Measurements from ENCODE around the gene MAF.

Gene MAF

GRCh38 chr16:79607587-79607986 is 7.0 kb upstream of the MAF start:
- DNase-seq (ENCODE audit: low read depth) = peak; percentile 29
- no peak for TF ChIP-seq CTCF (IDR thresholded peaks at IDR 0.05; ENCODE audit: control insufficient read depth, insufficient read depth, low read depth, low read length, missing control alignments)

GRCh38 chr16:79605999-79606398 is 5.5 kb upstream of the MAF start:
- no peak for DNase-seq (ENCODE audit: low read depth)
- no peak for TF ChIP-seq CTCF (IDR thresholded peaks at IDR 0.05; ENCODE audit: control insufficient read depth, insufficient read depth, low read depth, low read length, missing control alignments)
- H3K4me3 ChIP-seq (ENCODE audit: control insufficient read depth, low read depth, low read length) = no peak overlapping the region

More at GRCh38 chr16:79607587-79607986, 7.0 kb upstream of the MAF start:
- H3K4me3 ChIP-seq (ENCODE audit: control insufficient read depth, low read depth, low read length) = no peak overlapping the region

- no peak overlapping the region for H3K4me3 ChIP-seq (ENCODE audit: control insufficient read depth, low read depth, low read length)
- no peak for DNase-seq (ENCODE audit: low read depth)
- TF ChIP-seq CTCF (IDR thresholded peaks at IDR 0.05; ENCODE audit: control insufficient read depth, insufficient read depth, low read depth, low read length, missing control alignments) = no peak
These were observed 2.5 kb upstream of the MAF start for GRCh38 chr16:79603055-79603454.

GRCh38 chr16:79602628-79603014 is 2.1 kb upstream of the MAF start:
- DNase-seq (ENCODE audit: low read depth) = no peak
- H3K4me3 ChIP-seq (ENCODE audit: control insufficient read depth, low read depth, low read length) = no peak overlapping the region
- no peak for TF ChIP-seq CTCF (IDR thresholded peaks at IDR 0.05; ENCODE audit: control insufficient read depth, insufficient read depth, low read depth, low read length, missing control alignments)

GRCh38 chr16:79601931-79602627 is 1.5 kb upstream of the MAF start:
- DNase-seq (ENCODE audit: low read depth) = peak; percentile 29
- TF ChIP-seq CTCF (IDR thresholded peaks at IDR 0.05; ENCODE audit: control insufficient read depth, insufficient read depth, low read depth, low read length, missing control alignments) = peak; percentile 76
- H3K4me3 ChIP-seq (ENCODE audit: control insufficient read depth, low read depth, low read length) = peak overlapping the region; percentile 57

GRCh38 chr16:79601092-79601930 is 774 bp upstream of the MAF start:
- TF ChIP-seq CTCF (IDR thresholded peaks at IDR 0.05; ENCODE audit: control insufficient read depth, insufficient read depth, low read depth, low read length, missing control alignments) = no peak
- H3K4me3 ChIP-seq (ENCODE audit: control insufficient read depth, low read depth, low read length) = peak overlapping the region; percentile 57
- no peak for DNase-seq (ENCODE audit: low read depth)
